Adipose tissue (tissue), 3 donors: ENCODE results near the gene ZNF587. TPM values are rescaled to one million over a fixed set of nuclear protein-coding genes. Genes with fewer than 3 reads are reported as not detected.
"Not testable (repeated sequence)": the region's sequence is repeated elsewhere in the genome, so short reads cannot be mapped to it uniquely, and the experiment has no call there.

ENCODE experiments used
- H3K27ac ChIP-seq: one replicate; pipeline ENCODE4 v1.5.1; 2013; ENCODE audit warnings: low read depth, low read length
- WGBS, 3 donors: extraction: QIAGEN DNeasy Blood & Tissue Kit; methylation state at CpG; one replicate each; pipeline ENCODE4 v1.1.7; 2013; 5-methylcytosine and 5-hydroxymethylcytosine counted together
- polyA plus RNA-seq, 3 donors: library from polyadenylated mRNA; stranded (reverse); fragments of 200-250 nt; gene quantifications; one replicate each; pipeline ENCODE4 v1.2.3, GENCODE V29; 2013
- donor health status: healthy with polysubstance abuse.
- donor health status: Bipolar disorder and iron deficiency.
- donor health status: healthy.

ZNF587 gene
- polyA plus RNA-seq, 3 donors = 5.1 to 6.5 (median 6.5) TPM

DNA sequence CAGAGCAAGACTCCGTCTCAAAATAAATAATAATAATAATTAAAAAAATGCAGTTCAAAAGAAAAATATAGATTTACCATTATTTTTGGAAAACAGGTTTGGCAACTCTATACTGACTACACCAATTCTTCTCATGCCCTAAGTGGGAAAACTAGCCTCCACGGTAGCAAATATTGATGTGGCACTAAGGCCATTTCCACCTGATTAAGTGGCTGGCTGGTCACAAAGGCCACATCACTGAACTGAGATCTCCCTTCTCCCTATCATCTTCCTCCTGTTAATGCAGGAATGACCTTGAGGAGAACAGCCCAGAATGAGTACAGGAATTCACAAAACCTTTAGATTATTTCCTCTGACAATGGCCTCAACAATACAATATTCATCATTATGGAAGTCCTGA, 20.6 kb downstream of the ZNF587 start:
- H3K27ac ChIP-seq = no peak overlapping the region
- 42 to 97% (median 95%) methylated on average over 2 of the region's 2 CpGs for WGBS, 3 donors

DNA sequence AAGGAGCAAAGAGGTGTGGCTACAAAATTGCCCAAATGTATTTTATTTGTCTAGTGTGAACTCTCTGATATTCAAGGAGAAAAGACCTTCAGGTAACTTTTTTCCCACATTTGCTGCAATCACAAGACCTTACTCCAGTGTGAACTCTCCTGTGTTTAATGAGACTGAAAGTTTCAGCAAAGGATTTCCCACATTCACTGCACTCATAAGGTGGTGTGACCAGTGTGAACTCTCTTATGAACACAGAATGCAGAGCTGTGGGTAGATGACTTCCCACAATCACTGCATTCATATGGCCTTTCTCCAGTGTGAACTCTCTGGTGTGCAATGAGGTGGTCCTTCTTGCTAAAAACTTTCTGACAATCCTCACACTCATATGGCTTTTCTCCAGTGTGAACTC, 22.8 kb downstream of the ZNF587 start:
- no peak overlapping the region for H3K27ac ChIP-seq

DNA sequence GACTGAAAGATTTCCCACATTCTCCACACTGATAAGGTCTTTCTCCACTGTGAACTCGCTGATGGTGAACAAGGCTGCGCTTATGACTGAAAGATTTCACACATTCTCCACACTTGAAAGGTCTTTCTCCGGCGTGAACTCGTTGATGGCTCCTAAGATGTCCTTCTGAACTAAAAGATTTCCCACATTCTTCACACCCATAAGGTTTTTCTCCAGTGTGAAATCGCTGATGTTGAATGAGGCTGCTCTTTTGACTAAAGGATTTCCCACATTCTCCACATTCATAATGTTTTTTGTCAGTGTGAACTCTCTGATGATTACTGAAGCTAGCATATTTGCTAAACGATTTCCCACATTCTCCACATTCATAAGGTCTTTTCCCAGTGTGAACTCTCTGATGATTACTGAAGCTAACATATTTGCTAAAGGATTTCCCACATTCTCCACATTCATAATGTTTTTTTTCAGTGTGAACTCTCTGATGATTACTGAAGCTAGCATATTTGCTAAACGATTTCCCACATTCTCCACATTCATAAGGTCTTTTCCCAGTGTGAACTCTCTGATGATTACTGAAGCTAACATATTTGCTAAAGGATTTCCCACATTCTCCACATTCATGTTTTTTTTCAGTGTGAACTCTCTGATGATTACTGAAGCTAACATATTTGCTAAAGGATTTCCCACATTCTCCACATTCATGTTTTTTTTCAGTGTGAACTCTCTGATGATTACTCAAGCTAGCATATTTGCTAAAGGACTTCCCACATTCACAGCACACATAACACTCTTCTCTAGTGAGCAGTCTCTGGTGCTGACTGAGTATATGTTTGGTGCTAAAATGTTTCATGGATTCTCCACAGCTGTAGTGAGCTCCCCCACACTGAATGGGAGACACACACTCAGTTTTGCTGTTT, 24.5 kb downstream of the ZNF587 start:
- H3K27ac ChIP-seq = not testable (repeated sequence)
- 92 to 94% (median 93%) methylated on average over 8 of the region's 8 CpGs for WGBS, 3 donors

DNA sequence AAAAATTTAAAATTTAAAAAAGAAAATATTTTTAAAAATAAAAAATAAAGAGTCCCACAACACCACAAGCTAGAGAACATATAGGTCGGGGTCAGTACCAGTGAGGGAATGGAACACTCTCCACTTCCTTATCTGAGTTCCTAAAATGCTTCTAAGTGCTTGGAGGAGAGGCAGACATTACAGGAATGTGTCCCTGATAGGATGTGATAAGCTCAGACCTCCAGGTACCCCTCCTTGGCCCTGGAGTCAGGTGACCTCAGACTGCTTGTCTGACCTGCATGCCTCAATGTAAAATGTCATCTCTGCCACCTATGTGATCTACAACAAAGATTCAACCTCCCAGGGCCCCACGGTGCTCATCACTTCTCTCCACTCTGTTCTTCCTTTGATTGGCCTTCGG, 36.4 kb downstream of the ZNF587 start:
- no peak overlapping the region for H3K27ac ChIP-seq
- WGBS, 3 donors = 82 to 90% (median 84%) methylated on average over 3 of the region's 3 CpGs

DNA sequence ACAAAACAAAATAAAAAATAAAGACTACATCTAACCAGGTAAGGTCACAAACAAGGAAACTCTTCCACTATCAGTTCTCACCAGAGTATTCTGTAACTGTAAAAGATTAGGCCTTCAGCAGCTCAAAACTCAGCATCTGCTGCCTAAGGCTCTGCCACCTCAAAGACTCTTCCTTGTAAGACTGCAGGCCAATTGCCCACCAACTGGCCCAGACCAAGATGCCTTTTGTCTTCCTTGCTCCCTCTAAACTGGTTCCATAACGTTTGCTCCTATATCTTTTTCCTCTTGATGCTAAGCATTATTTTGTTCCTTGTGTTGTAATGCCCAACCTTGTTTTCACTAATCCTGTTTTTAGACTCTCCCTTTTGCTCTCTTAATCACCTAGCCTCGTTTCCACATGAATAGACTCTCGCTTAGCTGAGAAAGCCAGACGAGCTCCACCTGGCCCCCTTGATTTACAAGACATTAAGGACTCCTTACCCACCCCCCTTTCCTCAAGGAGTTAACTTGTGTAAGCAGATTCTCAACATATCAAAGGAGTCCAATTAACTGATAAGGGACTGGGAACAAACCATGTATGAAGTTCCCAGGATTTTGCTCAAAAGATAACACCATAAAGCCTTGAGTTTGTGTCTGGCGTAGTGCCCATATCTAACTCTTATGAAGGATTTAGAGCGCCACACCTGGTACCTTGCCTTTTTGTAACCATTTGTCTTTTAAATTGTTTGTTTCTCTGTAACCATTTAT, 37.7 kb downstream of the ZNF587 start:
- 21 to 46% (median 41%) methylated on average over 6 of the region's 6 CpGs for WGBS, 3 donors

DNA sequence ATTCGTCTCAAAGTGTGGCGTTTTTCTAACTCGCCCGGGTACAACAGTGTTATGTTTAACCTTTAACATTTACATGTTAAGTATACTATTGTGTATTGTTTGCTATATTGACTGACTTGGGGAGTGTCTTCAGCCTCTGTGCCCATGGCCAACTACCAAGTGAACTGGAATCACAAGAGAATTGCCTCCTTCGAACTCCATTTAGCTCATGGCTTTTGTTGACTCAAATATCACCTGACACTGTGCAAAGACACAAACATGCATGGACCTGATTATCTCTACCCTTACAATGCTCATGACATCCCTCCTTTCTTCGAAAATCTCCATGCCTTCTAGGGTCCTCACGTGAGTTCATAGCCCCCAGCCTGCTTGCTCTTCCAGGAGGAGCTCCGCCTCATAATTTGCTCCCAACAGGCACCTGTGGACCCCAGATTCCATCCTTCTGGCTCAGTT, 38.5 kb downstream of the ZNF587 start:
- WGBS, 3 donors = 6 to 12% (median 9%) methylated on average over 8 of the region's 8 CpGs
- H3K27ac ChIP-seq = no peak overlapping the region

More for the DNA sequence above, 37.7 kb downstream of the ZNF587 start:
- H3K27ac ChIP-seq = no peak overlapping the region

DNA sequence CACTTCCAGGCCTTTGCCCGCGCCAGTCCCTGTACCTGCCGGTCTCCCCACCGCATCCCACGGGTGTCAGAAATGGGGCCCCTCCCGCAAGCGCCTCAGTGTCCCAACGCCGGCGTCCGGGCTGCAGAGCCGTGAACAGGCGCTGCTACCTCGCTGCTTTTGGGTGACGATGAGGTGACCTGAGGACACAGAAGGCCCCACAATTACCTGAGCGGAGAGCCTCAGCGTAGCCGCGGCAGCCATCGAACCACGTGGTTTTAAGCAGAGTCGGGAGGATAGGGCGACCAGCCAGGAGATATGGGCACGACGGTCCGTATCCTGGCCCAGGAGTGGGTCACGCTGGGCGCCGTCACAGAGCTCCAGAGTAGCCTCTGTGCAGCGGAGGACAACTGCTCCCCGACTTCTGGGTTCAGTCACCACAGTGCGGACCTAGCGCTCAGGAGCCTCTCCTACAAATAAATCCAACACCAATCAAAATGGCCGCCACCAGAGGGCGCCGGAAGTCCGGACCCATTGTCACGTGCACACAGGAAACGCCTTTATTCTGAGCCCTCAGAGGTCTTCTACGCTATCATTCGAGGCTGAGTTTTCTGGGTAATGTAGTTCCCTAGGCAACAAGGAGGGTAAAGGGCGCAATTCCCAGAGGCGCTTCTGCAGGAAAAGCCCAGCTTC, 39.0 kb downstream of the ZNF587 start, which contains the start of gene ZNF814:
ZNF814 (minus strand) TSS at position 478 of the 672 bp plus-strand sequence; CDS start at position 243, 235 bp downstream.
- H3K27ac ChIP-seq = no peak within 1 kb of the TSS
- 1 to 4% (median 2%) methylated on average over 42 to 43 of the region's 43 CpGs for WGBS, 3 donors

DNA sequence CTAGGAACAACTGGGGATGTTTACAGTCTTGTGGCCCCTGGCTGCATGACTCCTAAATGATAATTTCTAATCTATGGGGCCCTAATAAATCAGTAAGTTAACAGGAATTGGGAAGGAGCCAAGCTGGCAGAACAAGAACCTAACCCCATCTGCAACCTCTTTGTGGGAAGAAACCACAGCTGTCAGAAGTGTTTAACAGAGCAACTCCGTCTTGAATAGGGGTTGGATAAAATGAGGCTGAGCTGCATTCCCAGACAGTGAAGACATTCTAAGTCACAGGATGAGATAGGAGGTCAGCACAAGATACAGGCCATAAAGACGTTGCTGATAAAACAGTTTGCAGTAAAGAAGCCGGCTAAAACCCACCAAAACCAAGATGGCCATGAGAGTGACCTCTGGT, 41.0 kb downstream of the ZNF587 start:
- whole genome bisulfite sequencing, 3 donors = 44 to 60% (median 58%) methylated on average over 3 of the region's 3 CpGs

DNA sequence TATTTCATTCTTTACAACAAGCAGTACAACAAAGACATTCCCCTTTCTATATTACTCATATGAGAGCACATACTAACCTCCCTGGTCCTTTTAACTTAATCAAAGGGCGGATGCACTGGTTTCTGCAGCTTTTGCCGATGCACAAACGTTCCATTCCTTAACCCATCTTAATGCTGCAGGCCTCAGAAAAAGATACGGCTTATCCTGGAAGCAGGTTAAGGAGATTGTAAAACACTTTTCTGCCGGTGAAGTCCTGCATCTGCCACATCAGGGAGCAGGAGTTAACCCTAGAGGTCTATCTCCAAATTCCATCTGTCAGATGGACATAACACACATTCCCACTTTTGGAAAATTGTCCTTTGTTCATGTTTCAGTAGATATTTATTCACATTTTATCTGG, 50.7 kb downstream of the ZNF587 start:
- WGBS, 3 donors = 57 to 78% (median 61%) methylated on average over 5 of the region's 5 CpGs
- H3K27ac ChIP-seq = no peak overlapping the region

More for the DNA sequence above, 41.0 kb downstream of the ZNF587 start:
- not testable (repeated sequence) for H3K27ac ChIP-seq

DNA sequence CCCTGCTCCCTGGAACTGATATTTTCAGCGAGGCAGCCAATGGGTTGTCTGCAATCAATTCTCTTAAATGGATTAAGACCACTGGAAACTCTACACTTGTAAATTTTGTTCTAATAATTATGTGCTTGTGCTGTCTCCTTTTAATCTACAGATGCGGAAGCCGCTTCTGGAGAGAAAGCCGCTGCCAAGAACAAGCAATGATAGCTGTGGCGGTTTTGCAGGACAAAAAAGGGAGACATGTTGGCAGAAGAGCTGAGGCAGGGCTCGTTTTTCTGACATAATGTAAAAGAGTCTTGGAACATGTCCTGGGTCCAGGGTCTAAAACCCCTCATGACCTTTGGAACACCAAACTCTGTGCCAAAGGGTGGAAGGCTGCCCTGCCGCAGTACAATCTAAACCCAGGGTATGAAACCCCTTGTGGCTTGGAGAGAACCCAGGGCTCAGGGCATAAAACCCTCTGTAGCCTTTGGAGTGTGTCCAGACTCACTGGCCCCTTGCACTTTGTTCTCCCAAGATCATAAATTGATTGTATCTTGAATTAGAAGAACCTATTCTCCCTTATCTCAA, 54.0 kb downstream of the ZNF587 start:
- 67 to 69% (median 68%) methylated on average over 7 of the region's 7 CpGs for WGBS, 3 donors
- H3K27ac ChIP-seq = no peak overlapping the region

DNA sequence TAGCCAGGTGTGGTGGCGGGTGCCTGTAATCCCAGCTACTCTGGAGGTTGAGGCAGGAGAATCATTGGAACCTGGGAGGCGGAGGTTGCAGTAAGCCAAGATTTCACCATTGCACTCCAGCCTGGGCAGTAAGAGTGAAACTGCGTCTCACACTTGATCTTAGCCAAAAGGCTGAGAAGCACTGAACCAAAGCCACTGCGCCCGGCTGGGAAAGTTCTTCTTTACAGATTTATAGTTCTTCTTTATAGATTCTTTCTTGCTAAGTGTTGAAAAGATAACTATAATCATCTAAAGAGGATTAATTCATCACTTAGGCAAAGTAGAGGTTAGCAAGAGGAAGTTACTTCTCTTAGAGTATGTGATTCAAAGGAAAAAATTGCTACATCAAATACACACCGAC, 55.6 kb downstream of the ZNF587 start:
- 87 to 96% (median 88%) methylated on average over 6 of the region's 6 CpGs for WGBS, 3 donors
- no peak overlapping the region for H3K27ac ChIP-seq

DNA sequence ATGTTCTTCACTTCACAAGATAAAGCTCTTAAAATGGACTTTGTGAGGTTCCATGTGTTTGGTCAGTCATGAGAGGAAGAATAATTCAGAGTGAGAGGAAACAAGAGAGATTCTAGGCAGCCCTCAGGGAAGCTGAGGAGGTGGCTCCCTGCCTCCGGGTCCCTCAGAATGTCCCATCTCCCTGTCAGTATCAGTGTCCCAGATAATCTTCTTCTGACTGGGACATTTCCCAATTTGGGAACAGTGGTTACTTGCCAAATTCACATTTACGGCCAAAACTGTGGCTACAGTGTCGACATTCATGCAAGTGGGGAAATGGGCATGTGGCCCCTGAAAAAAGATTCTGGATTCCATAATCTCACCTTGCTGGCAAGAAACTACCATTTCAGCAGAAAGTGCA, 57.7 kb downstream of the ZNF587 start:
- WGBS, 3 donors = 79 to 94% (median 94%) methylated on average over 3 of the region's 3 CpGs
- no peak overlapping the region for H3K27ac ChIP-seq

DNA sequence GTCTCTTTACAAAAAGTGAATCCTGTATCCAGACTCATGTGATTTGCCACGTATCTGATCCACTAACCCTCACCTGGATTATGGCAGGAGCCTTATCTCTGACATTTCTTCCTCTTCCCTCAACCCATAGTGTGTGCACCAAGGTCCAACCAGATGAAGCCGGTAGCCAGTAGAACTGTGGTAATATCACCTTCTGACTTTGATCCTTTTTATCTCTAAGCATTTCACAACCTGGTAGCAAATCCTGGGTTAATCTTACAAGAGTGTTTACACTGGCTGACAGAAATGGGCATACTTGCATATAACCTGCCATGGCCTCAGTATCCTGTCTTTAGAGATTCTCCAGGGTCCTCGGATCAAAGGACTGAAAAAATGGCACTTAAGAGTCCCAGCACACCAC, 64.9 kb downstream of the ZNF587 start:
- WGBS, 3 donors = 67 to 93% (median 92%) methylated on average over 3 of the region's 3 CpGs
- H3K27ac ChIP-seq = no peak overlapping the region

Other genes with a start within 250 kb of the ZNF587 start
- 1 to 10 TPM in 2 of 3 donors, under 1 TPM in 1; 0.94 to 1.9 (median 1.0) TPM for gene ZNF530, start 250.0 kb upstream of the ZNF587 start, polyA plus RNA-seq
- 1 to 10 TPM; 3.3 to 7.0 (median 4.7) TPM for gene ZNF134, start 235.6 kb upstream of the ZNF587 start, polyA plus RNA-seq
- 1 to 10 TPM; 2.9 to 4.7 (median 3.7) TPM for gene ZNF211, start 216.7 kb upstream of the ZNF587 start, polyA plus RNA-seq
- gene ZSCAN4, start 180.9 kb upstream of the ZNF587 start, polyA plus RNA-seq = under 1 TPM in 2 of 3 donors, not detected in 1; 0.04 to 0.67 TPM
- 1 to 10 TPM; 1.7 to 3.4 (median 2.8) TPM for gene ZNF551, start 167.9 kb upstream of the ZNF587 start, polyA plus RNA-seq
- gene ZNF154, start 140.7 kb upstream of the ZNF587 start, polyA plus RNA-seq = under 1 TPM; 0.67 to 0.79 (median 0.67) TPM
- gene ZNF671, start 122.2 kb upstream of the ZNF587 start, polyA plus RNA-seq = 1 to 10 TPM; 1.5 to 3.4 (median 2.5) TPM
- gene ZNF776, start 103.0 kb upstream of the ZNF587 start, polyA plus RNA-seq = 1 to 10 TPM; 2.2 to 4.4 (median 2.8) TPM
- 1 to 10 TPM; 3.3 to 6.1 (median 3.8) TPM for gene ZNF586, start 80.2 kb upstream of the ZNF587 start, polyA plus RNA-seq
- gene ZNF552, start 34.9 kb upstream of the ZNF587 start, polyA plus RNA-seq = 1 to 10 TPM; 2.2 to 3.4 (median 3.0) TPM
- gene ZNF587B, start 19.6 kb upstream of the ZNF587 start, polyA plus RNA-seq = 1 to 10 TPM; 2.5 to 5.2 (median 5.1) TPM
- gene ZNF814, start 39.2 kb downstream of the ZNF587 start, polyA plus RNA-seq = 1 to 10 TPM; 2.7 to 4.1 (median 4.0) TPM
- 1 to 10 TPM; 2.2 to 2.6 (median 2.5) TPM for gene ZNF417, start 66.7 kb downstream of the ZNF587 start, polyA plus RNA-seq
- gene ZNF418, start 85.5 kb downstream of the ZNF587 start, polyA plus RNA-seq = 1 to 10 TPM in 1 of 3 donors, under 1 TPM in 2; 0.79 to 2.2 (median 0.94) TPM
- 1 to 10 TPM; 1.1 to 2.5 (median 1.5) TPM for gene ZNF256, start 97.8 kb downstream of the ZNF587 start, polyA plus RNA-seq
- 1 to 10 TPM in 1 of 3 donors, under 1 TPM in 2; 0.23 to 2.2 (median 0.56) TPM for gene C19orf18, start 124.7 kb downstream of the ZNF587 start, polyA plus RNA-seq
- gene ZNF606, start 153.0 kb downstream of the ZNF587 start, polyA plus RNA-seq = 1 to 10 TPM; 3.9 to 6.0 (median 4.8) TPM
- gene ZSCAN1, start 184.2 kb downstream of the ZNF587 start, polyA plus RNA-seq = under 1 TPM in 2 of 3 donors, not detected in 1; 0.11 to 0.28 TPM
- 1 to 10 TPM; 2.5 to 3.4 (median 3.1) TPM for gene ZNF135, start 209.4 kb downstream of the ZNF587 start, polyA plus RNA-seq
- gene ZSCAN18, start 248.4 kb downstream of the ZNF587 start, polyA plus RNA-seq = 10 to 100 TPM; 25.7 to 32.7 (median 32.0) TPM